GM03348 (cell line): ENCODE data around the gene ZNF536.

Experiments
- DNase-seq: peaks from one replicate; pipeline ENCODE4 v3.0.0; 2012; ENCODE audit warnings: low spot score

ZNF536 gene

DNA sequence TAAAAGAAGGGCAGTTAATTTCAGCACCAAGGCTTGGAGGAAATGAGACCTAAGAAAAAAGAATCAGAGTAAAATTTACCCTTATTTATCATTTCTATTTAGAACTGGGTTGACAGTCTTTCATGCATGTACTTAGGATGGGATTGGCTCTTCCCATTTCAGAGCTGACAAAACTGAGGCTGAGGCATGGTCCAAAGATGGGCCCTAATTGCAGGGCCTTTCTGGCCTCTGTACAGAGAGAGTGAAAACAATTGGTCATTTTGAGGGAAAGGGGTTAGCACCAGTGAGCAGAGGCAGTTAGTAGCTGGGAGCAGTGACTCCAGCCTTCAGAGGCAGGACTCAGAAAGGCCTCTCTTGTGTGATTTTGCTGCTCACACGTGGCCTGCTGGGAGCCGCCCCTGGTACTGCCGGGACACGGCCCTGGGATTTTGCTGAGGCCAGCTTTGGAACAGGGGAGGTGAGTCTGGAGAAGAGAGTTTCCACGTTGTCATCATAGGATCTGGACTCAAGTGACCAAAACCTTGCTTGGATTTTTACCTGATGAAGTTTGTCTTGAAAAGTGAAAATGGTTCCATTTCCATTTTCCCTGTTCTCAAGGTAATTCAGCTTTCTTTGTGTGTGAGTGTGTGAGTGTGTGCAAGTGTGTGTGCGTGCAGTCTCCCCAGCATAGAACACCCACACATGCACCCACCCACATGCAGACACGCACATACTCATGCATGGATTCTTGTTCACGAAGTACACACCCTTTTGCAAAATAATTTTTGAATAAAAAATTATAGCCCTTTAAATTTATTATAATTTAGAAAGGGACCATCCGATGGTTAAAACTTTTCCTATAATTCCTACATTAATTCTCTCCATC is at the start of gene ZNF536:
ZNF536 (plus strand) TSS at position 425 of the 865 bp plus-strand sequence. CDS start 71,179 bp downstream, outside the sequence.
- no peak for DNase-seq

DNA sequence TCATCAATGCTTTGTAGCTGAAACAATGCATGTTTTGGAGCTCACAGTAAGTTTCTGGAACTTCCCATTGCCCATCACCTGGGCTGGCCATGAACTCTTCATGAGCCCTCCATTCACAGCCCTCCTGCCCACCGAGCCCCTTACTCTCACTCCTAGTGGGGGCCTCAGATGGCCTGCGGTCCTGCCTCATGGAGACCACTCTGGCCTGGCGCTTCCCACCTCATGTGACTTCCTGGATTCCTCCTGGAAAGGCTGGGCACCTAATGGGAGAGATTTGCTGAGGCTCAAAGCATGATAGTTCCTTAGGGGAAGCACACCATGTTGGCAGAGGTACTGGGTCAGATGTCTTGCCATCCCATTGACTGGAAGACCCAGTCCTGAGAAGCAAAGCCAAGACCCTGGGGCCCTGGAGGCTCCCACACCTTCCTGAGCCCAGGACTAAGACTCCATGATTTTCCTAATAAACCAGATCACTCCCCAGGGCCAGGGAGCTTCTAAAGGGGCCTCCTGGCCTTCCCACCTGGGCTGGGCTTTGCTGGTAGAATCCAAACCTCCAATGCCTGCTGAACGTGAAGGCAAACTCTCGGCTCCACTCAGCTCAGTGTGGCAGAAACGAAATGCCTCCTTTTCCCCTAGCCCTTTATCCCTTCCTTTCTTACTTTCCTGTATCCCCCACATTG is 49.4 kb upstream of the ZNF536 start:
- no peak for DNase-seq

DNA sequence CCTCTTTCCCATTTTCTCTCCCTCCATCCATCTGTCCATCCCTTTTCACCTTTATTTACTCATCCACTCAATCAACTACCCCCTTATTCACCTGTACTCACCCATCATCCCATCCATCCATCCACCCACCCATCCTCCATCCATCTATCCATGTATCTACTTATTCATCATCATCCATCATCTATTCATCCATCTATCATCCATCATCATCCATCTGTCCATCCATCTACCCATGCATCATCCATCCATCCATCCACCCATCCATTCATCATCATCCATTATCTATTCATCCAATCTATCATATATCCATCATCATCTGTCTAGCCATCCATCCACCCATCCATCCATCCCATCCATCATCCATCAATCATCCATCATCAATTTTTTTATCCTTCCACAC is 48.3 kb upstream of the ZNF536 start:
- DNase-seq = no peak

DNA sequence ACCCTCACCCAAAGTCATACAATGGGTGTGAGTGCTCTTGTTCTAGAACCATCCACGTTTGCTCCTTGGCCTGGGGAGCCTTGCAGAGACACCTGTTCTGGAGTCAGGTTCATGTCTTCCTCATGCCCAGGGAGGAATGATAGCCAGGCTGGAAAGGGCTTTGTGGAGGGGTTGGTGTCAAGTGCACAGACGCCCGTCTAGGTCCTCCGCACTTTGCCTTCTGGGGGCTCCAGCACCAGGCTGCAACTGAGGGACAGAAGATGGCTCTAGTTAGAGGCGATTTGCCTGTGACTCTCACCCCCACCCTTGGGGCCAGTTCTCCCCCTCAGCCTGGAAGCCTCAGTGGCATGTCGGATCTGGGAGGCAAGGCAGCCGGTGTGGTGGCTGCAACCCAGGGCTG is 47.2 kb upstream of the ZNF536 start:
- no peak for DNase-seq

DNA sequence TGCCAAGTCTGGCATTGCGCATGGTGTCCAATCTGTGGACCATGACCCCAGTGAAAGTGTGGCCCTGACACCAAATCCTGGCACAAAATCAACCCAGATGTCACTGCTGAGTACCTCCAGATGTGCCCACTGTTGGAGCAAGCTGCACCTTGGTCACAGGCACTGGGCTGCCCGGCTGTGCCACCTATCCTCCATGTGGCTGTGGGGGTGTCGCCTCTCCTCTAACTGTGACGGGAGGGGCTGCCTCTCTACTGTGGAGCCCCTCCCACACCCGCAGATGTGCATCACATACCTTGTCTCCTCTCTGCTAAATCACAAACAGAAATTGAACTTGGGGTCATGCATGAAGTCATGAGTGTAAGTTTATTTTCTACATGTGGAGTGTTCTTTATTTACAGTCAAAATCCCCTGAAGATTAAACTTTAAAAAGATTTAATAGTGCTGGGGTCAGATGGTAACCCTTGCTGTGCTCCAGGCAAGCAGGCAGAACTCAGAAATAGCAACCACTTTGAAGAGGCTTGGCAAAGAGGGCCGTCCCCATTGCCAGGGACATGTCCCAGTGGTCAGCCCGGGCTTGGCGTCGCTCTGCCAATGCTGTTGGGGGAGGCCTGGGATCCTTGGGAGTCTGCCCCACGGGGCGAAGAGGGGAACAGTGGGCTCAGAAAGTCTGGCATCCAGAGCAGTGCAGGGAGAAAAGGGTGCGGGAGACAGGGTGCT is 46.4 kb upstream of the ZNF536 start:
- no peak for DNase-seq

DNA sequence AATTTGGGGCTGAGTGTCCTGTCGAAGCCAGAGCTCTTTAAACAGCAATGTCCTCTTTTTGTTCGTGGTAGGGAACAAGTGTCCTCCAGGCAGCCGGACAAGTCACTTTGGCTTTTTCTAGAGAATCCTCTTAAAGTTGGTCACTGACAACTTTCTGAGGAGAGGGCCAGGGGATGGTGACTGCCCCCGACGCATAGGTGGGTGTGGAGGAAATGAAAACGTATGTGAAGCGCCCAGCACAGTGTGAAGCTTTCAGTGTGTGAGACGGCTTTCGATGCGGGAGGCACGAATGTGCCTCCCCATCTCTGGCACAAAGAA is 45.8 kb upstream of the ZNF536 start:
- no peak for DNase-seq

DNA sequence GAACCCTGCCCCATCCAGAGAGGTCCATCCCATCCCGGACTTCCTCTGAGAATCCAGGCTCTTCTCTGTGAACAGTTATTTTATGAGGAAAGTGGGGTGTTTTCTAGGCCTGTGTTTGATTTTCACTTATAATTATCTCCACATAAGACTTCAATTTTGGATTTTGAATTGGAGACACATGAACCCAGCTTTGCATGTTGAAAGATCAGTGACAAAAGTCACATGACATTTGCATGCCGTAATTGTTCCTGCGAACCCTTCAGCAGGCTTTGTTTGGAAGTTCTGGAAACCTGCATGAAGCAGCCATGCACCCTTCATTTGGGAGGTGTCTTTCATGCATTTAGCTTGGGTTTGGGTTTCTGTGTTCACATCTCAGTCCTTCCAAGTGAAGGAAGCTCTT is 44.9 kb upstream of the ZNF536 start:
- DNase-seq = no peak

DNA sequence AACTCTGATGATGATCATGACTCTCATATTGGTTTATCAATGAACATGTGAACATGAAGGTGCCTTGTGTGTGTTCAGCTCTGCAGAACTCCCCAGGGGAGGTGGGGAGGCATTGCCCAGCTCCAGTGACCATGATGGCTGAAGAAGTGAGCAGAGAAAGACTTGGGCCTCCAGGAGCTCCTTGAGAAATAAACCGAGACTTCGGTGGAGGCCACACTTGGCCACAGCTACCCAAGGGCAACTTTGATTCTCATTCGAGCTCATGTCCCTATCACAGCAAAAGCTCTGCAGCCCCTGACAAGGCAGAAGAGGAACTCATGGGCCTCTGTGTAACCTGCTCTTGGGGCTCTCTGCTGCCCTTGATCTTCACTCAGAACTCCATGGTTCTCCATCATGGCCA is 44.1 kb upstream of the ZNF536 start:
- DNase-seq = no peak

DNA sequence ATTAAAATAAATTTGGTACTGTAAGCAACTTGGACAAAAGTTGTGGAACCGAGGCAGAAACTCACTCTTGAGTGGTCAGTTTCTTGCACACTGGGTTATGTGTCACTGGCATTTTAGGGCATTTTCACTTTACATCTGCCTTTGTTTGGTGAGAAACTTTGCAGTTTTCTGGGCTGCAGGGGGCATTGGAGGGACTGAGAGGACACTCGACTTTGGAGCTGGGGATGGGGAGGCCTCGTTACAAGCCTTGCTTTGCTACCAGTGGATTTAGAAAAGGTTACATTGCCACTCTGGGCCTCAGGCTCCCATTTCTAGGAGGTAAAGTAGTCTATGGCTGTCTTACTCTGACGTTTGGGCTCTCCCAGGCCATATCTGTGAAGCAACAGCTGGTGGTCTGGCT is 41.9 kb upstream of the ZNF536 start:
- DNase-seq = no peak

DNA sequence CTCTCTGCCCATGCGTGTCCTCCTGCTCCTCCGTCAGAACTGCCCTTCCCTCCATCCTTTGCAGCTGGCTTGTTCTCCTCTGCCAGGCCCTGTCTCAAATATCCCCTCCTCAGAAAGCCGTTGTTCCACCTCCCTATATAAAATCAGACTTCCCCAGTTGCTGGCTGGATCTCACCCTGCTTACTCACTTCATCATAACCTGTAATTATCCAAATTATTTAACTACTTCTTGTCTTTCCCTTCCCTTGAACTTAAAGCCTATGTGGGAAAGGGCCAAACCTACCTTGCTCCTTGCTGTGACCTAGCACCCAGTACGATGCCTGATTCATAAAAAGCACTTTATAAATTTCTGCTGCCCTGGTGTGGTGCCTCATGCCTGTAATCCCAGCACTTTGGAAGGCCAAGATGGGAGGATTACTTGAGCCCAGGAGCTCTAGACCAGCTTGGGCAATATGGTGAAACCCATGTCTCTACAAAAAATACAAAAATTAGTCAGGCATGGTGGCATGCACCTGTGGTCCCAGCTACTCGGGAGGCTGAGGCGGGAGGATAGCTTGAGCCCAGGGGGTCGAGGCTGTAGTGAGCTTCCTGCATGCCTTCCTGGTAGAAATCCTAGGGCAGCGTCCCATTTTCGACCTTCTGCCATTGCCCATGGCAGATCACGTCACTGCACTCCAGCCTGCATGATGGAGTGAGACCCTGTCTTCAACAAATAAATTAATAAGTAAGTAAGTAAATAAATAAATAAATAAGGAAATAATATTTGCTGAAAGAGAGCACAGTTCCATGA is 39.5 kb upstream of the ZNF536 start:
- DNase-seq = no peak

DNA sequence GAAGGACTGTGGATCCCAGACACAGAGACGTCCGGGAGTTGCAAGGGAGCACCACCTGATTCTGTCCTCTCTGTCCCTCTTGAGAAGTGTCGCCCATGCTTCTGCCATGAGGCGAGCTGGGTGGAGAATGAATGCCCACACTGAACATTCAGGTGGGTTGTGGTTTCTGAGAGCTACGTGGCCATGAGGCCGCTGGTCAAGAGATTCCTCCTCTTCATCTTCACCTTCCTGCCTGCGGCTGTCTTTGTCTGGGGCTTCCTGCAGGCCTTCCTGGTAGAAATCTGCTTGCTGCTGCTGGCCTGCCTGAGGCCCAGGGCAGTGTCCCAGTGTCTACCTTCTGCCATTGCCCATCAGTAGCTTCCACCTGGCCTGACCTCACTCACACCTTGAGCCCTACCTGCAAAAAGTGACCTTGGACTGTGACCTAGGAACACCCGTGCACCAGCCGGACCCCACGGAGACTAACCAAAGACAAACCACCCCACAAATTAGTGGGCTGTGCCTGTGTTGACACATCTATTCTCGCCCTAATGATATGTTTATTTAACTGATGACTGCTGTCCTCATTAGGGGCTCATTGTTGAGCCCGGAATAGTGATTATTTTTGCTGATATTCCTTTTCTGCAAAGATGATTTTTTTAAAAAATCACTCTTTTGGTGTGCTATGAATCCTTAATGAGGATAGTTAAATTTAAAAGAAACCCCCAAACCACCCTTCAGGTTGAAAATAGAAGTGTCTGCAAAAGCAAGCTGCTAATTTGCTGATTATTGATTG is 38.7 kb upstream of the ZNF536 start:
- no peak for DNase-seq

DNA sequence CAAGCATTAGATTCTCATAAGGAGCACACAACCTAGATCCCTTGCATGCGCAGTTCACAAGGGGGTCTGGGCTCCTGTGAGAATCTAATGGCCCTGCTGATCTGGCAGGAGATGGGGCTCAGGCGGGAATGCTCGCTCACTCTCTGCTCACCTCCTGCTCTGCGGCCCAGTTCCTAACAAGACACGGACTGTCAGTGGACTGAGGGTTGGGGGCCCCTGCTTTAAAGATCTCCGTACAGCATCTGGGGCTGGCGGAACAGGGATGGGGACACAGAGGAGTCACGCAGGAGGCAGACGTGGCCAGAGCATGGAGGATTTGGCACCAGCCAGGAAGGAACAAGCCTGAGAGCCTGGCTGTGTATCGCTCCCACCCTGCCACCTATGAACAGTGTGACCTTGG is 37.3 kb upstream of the ZNF536 start:
- DNase-seq = no peak

DNA sequence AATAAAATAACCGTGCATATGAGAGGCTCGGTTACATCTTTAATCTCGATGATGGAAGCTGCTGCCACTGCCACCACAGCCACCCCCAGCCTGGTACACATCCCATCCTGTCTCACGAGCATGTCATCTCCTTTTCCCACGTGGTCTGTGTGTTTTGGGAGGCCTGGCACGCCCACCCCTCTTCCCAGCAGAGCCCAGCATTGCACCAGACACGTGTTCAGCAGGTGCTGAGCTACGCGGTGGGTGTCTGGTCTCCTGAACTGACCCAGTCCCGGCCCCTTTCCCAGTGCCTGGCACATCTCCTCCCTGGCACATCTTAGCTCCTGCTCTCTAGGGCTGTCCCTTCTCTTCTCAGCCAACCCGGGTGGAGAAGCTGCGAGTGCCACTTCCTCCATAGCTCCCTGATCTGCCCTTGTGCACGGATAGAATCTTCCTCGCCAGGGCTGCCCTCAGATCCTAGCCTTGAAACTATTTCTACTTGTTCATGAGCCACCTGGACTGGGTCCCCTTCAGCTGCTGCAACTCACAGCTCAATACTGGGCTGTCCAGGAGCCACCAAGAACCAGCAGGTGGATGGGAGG is 36.8 kb upstream of the ZNF536 start:
- no peak for DNase-seq

DNA sequence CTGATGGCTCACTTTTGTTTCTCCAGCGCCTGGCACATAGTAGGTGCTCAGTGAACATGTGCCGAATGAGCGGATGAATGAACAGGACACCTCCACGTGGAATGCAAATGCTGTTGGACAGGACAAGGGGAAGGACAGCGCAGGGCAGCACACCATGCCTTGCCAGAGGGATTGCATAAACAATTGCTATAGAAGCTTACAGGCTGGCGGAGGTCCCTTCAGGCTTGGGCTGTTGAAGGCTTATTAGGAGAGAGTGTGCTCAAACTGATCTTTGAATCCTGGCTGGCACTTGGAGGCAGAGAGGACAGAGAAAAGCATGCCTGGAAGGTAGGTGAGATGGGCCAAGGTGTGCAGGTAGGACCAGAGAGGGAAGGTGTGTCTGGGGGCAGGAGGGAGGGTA is 35.9 kb upstream of the ZNF536 start:
- DNase-seq = no peak

DNA sequence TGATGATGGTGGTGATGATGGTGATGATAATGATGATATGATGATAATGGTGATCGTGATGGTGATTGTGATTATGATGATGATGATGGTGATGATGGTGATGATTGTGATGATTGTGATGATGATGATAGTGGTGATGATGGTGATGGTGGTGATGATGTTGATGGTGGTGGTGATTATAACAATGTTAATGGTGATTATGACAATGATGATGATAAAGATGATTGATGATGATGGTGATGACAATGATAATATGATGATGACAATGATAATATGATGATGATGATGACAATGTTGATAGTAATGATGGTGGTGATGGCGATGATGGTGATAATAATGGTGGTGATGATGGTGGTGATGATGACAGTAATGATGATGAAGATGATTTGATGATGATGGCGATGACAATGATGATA is 34.1 kb upstream of the ZNF536 start:
- DNase-seq = no peak

DNA sequence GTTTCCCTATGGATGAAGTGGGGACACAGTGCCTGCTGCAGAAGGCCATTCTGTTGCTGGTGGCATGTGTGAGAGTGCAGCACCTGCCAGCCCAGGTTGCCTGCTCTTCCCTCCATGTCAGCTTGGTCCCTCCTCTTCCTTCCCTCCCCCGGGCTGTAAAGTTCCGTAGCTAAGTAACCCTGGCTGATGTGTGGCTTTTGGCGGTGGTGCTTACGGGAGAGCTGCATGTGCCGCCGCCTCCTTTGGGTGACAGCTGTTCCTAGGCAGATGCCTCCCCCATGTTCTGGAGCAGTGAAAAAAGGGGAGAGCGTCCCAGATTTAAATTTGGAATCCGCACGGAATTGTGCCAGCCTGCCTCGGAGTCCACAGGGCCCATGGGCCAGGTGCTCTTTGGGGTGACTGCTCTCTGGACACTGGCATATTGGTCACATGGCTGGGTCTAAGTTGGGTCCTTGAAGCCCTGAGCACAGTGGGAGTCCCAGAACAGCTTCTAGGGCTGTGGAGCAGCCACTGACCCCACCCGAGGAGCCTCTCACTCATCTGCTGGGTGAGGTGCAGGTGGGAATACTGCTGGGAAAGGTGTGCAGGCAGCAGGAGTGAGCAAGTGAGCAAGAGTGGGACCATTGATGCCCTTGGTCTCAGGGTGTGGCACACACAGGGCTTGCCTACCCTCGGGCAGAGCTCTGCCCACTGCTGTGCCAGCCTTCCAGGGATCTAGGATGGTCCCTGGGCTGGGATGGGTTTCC is 33.1 kb upstream of the ZNF536 start:
- no peak for DNase-seq

DNA sequence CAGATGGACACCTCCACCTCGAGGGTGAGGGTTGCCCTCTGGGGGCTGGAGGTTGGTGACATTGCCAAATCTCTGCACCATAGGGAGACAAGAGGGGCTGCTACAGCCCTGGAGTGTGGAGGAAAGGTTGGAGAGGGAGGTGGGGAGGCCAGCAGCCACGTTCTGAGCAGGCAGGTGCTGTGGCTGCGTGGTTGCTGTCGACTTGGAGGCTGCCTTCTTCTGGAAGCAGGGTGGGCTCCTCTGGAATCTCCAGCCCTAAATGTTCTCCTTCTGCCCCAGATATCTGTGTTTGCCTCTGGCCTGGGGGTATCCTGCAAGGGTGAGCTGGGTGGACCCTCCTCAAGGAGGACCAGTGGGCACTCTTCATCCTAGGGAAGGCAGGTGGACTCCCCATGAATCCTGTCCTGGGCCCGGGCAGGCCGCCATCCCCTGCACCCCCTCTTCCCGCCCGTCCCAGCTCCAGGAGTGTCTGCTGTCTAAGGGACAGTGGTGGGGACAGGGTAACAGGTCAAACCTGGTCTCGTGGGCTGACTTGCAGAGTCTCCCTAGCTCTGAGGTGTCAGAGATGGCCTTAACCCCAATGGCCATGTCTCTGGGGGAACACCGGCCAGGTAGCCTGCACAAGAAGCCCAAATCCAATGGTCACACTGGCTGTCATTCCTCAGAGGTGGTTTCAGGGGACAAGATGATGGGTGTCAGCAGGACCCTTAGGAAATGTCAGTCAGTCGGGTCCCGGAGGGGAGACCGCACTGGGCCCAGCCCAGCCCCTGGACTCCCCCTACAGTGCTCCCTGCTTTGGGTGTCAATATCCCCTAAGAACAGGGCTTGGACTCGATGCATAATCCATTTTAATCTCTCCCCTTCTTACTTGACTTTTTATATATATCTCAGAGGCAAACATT is 32.3 kb upstream of the ZNF536 start:
- DNase-seq = no peak

DNA sequence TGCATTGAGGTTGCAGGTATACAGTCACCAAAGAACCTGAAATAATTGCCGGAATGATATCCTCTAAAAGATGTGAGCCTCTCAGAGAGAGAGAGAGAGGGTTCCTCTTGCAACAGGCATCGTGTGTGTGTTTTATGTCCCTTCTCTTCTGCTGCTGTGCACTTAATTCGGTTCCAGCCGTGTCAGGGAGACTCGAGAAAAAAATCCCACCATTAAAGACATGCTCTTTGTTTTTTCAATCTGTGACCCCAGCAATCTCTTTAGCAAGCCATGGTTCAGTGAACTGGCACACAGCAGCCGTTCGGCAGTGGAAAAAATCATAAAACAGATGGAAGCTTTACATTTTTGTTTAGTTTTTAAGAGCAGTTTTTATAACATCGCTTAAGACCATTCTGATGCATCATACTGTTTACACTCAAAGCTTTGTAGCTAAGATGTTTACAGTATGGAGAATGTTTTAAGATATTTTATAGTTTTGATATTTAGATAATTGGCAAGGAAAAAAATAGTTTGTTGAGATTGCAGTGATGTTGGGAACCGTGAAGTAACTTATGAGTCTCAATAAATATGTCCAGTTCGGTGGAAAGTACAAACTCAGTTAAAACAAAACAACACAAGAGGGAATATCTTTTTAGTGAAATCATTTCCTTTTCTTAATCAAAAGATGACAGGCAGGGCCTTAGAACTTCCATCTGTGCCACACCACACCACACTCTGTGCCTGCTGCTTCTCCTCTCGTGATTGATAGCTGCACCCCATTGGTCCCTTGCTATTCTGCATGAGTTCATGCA is 31.2 kb upstream of the ZNF536 start:
- peak; percentile 34 for DNase-seq
